Stimulated activated CD8-positive, alpha-beta memory T cell treated with anti-CD3 and anti-CD28 coated beads, Interleukin-4, amount 100 ng/mL, for 48 hours (primary cell): Measurements from ENCODE around the gene DUSP5.
A peak's percentile ranks its signal among the peaks of the same experiment; 100 is the strongest.
"Not testable (repeated sequence)": the region's sequence is repeated elsewhere in the genome, so short reads cannot be mapped to it uniquely, and the experiment has no call there.

Source experiments
- DNase-seq: peaks from one replicate; pipeline ENCODE4 v3.0.0-alpha.2; 2020

DUSP5 gene, protein sequence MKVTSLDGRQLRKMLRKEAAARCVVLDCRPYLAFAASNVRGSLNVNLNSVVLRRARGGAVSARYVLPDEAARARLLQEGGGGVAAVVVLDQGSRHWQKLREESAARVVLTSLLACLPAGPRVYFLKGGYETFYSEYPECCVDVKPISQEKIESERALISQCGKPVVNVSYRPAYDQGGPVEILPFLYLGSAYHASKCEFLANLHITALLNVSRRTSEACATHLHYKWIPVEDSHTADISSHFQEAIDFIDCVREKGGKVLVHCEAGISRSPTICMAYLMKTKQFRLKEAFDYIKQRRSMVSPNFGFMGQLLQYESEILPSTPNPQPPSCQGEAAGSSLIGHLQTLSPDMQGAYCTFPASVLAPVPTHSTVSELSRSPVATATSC

DNA sequence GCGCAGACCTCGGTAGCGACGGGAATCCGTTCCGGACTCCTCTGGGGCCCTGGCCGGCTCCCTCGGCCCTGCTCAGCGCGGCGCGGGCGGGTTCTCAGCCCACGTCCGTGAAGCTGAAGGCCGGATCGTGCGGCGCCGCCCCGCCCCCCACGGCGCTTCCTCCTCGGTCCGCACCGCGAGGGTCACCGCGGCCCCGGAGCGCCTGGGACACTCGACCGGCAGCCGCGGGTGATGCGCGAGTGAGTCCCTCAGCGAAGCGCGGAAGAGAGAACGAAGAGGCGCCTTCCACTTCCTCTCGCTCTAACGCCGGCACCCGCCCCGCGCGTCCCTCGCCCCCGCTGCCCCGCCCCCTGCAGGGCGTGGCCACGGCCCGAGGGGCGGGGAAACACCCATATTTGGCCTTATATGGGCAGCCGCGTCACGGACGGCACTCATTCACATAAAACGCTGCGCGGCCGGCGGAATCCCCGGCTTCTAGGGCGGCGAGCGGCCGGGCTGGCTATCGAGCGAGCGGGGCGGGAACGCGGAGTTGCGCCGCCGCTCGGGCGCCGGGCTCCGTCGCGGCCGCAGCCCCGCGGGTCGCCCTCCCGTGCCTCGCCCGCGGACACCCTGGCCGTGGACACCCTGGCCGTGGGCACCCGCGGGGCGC is at the start of gene DUSP5:
DUSP5 (plus strand) TSS at position 470 of the 649 bp plus-strand sequence. CDS start 215 bp downstream, outside the sequence.
- peak; percentile 95 for DNase-seq

- peak; percentile 31 for DNase-seq
Measured at GRCh38 chr10:110448682-110449418, 48.9 kb upstream of the DUSP5 start.

GRCh38 chr10:110455446-110455845 is 42.3 kb upstream of the DUSP5 start:
- peak; percentile 62 for DNase-seq

- DNase-seq = peak; percentile 18
Measured at GRCh38 chr10:110456046-110456445, 41.7 kb upstream of the DUSP5 start.

GRCh38 chr10:110456523-110457091 is 41.1 kb upstream of the DUSP5 start:
- DNase-seq = peak; percentile 19

DNA sequence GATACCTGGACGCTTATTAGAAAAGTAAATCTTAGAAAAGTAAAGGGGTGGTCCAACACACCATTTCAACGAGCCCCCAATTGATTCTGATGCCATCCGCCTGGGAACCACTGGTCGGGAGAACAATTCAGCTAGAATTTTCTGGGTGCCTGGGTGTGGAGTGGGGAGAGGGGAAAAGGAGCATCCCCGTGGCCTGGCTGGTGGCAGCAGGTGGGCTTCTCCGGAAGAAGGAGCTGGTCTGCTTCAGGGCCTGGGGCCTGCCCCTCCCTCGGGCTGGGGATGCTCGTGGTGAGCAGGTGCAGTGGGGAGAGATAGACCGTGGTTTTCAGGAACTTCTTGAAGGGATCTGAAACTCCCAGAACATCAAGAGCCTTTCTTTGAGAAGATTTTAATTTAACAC is 39.9 kb upstream of the DUSP5 start:
- DNase-seq = peak; percentile 17

GRCh38 chr10:110458266-110458920 is 39.3 kb upstream of the DUSP5 start:
- peak; percentile 22 for DNase-seq

- DNase-seq = peak; percentile 20
Measured at GRCh38 chr10:110459600-110459999, 38.1 kb upstream of the DUSP5 start.

GRCh38 chr10:110460111-110460809 is 37.4 kb upstream of the DUSP5 start:
- peak; percentile 49 for DNase-seq

GRCh38 chr10:110461088-110461487 is 36.6 kb upstream of the DUSP5 start:
- DNase-seq = peak; percentile 34

- DNase-seq = no peak
Measured at GRCh38 chr10:110461530-110461929, 36.2 kb upstream of the DUSP5 start.

GRCh38 chr10:110462166-110463095 is 35.3 kb upstream of the DUSP5 start:
- DNase-seq = peak; percentile 18

DNA sequence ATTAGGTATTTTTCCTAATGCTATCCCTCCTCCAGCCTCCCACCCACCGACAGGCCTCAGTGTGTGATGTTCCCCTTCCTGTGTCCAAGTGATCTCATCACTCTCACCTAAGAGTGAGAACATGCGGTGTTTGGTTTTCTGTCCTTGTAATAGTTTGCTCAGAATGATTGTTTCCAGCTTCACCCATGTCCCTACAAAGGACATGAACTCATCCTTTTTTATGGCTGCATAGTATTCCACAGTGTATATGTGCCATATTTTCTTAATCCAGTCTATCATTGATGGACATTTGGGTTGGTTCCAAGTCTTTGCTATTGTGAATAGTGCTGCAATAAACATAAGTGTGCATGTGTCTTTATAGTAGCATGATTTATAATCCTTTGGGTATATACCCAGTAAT is 29.4 kb upstream of the DUSP5 start:
- not testable (repeated sequence) for DNase-seq

- not testable (repeated sequence) for DNase-seq
Measured at GRCh38 chr10:110470541-110470940, 27.2 kb upstream of the DUSP5 start.

GRCh38 chr10:110471566-110472139 is 26.1 kb upstream of the DUSP5 start:
- DNase-seq = no peak

DNA sequence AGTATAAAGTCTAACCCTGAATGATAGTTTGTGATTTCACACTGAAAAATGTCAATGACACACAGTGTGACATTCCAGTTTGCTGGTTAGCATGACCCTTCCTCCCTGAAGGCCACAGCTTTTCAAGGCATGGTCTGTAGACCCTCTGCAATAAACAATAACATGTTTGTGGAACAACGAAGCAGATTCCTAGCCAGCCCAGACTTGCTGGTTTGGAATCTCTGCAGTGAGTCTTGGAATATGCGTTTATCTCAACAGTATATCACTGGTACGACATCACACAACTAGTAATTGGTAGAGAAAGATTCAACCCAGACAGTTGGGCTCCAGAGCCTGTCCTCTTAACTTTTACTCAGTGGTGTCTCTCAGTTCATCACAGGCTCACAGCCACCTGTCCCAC is 23.7 kb upstream of the DUSP5 start:
- DNase-seq = no peak

DNA sequence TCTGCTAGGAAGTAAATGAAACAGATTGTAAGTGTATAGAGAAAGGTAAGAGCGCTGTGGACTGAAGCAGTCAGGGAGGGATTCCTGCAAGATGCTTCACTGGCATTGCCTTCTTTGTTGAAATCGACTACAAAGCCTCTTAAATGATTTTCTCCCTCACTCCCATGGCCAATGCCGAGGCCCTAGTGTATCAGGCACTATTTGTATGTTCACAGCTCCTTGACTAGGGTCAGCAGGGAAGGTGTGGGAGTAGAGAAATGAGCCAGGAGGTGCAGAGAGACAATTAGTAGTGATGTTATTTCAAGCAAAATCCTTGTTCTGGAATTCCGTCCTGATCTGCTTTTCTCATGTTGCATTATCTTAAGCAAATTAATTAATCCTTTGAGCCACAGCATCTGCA is 22.9 kb upstream of the DUSP5 start:
- DNase-seq = no peak

GRCh38 chr10:110475722-110476515 is 21.8 kb upstream of the DUSP5 start:
- DNase-seq = no peak

GRCh38 chr10:110479710-110480109 is 18.0 kb upstream of the DUSP5 start:
- DNase-seq = no peak

DNA sequence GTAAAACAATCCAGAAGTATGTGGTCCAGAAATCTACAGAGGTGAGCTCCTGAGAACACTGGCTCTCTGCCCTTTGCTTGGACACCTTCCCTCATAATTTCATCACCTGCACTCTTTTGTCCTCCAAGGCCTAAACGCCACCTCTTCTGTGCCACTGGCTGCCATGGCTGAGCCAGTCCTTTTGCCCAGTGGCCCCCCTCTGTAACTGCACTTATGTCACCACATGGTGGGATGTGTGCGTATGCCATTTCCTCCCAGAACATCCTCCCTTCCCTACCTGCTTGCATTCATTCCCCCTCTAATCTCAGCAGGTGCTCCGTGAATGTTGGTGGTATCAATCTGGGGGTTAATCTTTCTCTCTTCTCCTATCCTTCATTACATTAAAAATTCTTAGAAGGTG is 17.3 kb upstream of the DUSP5 start:
- DNase-seq = no peak
